ENCODE data around the gene AP5Z1. TPM values are rescaled to one million over a fixed set of nuclear protein-coding genes. Genes with fewer than 3 reads are reported as not detected.

Gene AP5Z1
- total RNA-seq, 2 donors from 2014 or later: 31.0 to 34.7 TPM

DNA sequence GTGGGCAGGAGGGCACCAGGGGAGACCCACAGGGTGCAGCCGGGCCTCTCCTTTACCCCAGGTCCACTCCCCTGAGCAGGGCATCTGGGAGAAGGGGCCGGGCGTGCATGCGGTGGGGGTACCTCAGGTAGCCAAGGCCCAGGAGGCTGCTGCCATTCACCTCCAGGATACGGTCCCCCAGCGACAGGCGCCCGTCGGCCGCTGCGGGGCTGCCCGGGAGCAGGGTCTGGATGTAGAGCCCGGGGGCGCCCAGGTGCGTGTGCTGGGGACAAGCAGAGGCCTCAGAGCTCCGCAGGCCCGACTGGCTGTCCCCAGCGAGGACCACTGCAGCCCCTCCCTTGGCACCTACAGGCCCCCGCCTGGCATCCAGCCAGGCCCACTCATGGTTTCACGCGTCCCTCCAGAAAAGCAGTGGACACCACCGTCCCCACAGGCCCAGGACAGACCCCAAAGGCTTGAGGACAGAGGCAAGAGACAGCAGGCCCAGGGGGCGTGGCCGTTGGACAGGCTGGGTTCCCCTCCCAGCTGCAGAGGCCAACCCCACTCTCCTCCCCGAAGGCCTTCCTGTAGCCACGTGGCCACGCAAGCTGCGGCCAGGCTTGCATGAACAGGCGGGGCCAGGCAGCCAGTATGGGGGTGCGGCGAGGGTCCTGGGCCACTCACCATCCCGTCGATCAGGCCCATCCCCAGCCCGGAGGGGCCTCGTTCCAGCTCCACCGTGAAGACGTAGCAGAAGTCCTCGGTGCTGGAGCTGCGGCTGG lies 24.3 kb downstream of the AP5Z1 start:
- no peaks in the 10 kb centered on the region for H3K27me3 ChIP-seq (ENCODE audit: control insufficient read depth, insufficient read depth, low read length, poor library complexity, severe bottlenecking)
- no peak for TF ChIP-seq CTCF (conservative IDR thresholded peaks at IDR 0.05)
- no peak overlapping the region for H3K27ac ChIP-seq (ENCODE audit: low read depth, low read length)
- H3K9me3 ChIP-seq (ENCODE audit: control insufficient read depth, low read length): peaks cover 2% of the 10 kb centered on the region
- no peak overlapping the region for H3K9ac ChIP-seq (ENCODE audit: extremely low read depth, low read length, poor library complexity, severe bottlenecking)
- no peaks in the 10 kb centered on the region for H3K36me3 ChIP-seq (ENCODE audit: control insufficient read depth, insufficient read depth, low read length)
- Mint-ChIP-seq H3K36me3 (ENCODE audit: low read depth) (peaks cover 28% of the 10 kb centered on the region), H3K4me1 (peaks cover 2% of the 10 kb centered on the region), H3K27ac (no peak overlapping the region), H3K4me3 (no peak overlapping the region), H3K27me3 (ENCODE audit: insufficient read depth) (no peaks in the 10 kb centered on the region), H3K9me3 (peaks cover 2% of the 10 kb centered on the region)
- no peak for DNase-seq
- no peaks in the 10 kb centered on the region for H3K4me1 ChIP-seq (ENCODE audit: control insufficient read depth, insufficient read depth, low read length)
- 91 to 98% methylated on average over 9 to 39 of the region's 39 CpGs for WGBS, 2 experiments (ENCODE audit: insufficient coverage in 1 of 2, insufficient read length in 1 of 2)
- no peak overlapping the region for H3K4me3 ChIP-seq (ENCODE audit: low read length)

GRCh38 chr7:4800487-4800886 lies 25.1 kb downstream of the AP5Z1 start:
- no peaks in the 10 kb centered on the region for H3K9me3 Mint-ChIP-seq
- no peak overlapping the region for H3K27ac Mint-ChIP-seq
- no peaks in the 10 kb centered on the region for H3K9me3 ChIP-seq (ENCODE audit: control insufficient read depth, low read length)
- no peak overlapping the region for H3K4me3 ChIP-seq (ENCODE audit: low read length)
- TF ChIP-seq CTCF (conservative IDR thresholded peaks at IDR 0.05): no peak
- H3K4me1 Mint-ChIP-seq: peaks cover 2% of the 10 kb centered on the region
- H3K27me3 Mint-ChIP-seq (ENCODE audit: insufficient read depth): no peaks in the 10 kb centered on the region
- no peak overlapping the region for H3K27ac ChIP-seq (ENCODE audit: low read depth, low read length)
- H3K36me3 ChIP-seq (ENCODE audit: control insufficient read depth, insufficient read depth, low read length): no peaks in the 10 kb centered on the region
- H3K4me1 ChIP-seq (ENCODE audit: control insufficient read depth, insufficient read depth, low read length): no peaks in the 10 kb centered on the region
- H3K9ac ChIP-seq (ENCODE audit: extremely low read depth, low read length, poor library complexity, severe bottlenecking): no peak overlapping the region
- no peak for DNase-seq
- no peak overlapping the region for H3K4me3 Mint-ChIP-seq
- no peaks in the 10 kb centered on the region for H3K27me3 ChIP-seq (ENCODE audit: control insufficient read depth, insufficient read depth, low read length, poor library complexity, severe bottlenecking)
- H3K36me3 Mint-ChIP-seq (ENCODE audit: low read depth): peaks cover 24% of the 10 kb centered on the region
- WGBS, 2 experiments (ENCODE audit: insufficient coverage in 1 of 2, insufficient read length in 1 of 2): 92 to 100% methylated on average over 2 to 10 of the region's 10 CpGs

DNA sequence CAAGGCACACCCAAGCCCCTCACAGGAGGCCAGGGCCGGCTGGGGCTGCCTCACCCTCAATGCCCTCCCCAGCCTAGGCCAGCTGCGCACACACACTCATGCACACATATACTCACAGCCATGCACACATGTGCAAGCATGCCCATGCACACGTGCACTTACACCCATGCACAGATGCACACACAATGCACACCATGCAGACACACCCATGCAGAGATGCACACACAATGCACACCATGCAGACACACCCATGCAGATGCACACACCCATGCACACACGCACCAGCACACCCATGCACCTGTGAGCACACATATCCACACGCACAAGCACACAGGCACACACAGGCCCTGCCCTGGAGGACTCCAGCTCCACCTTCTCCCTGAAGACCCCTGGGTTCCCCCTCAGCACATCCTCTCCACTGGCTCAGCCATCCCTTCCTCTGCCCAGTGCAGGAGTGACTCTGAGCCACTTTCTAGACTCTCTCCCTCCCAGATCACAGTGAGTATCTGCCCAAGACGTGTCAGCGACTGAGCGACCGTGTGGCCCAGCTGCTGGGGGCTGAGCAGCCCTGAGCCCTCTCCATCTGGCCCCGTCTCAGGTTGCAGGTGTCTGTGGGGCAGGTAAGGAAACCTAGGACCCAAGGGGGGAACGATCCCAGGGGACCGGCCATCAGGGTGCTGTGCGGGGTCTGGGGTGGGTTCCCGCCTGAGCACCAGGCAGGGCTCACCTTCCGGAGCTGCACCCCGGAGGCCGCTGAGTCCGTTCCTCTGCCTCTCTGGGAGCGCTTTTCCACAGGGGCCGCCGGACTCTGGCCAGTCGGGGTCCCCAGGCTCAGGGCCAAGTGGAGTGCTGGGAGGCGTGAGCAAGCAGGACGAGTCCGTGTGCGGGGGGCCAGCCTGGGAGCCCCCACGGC lies 25.8 kb downstream of the AP5Z1 start:
- Mint-ChIP-seq H3K4me1 (peaks cover 2% of the 10 kb centered on the region), H3K27me3 (ENCODE audit: insufficient read depth) (no peaks in the 10 kb centered on the region), H3K27ac (peak overlapping the region; percentile 79), H3K36me3 (ENCODE audit: low read depth) (peaks cover 23% of the 10 kb centered on the region), H3K9me3 (no peaks in the 10 kb centered on the region), H3K4me3 (no peak overlapping the region)
- H3K27me3 ChIP-seq (ENCODE audit: control insufficient read depth, insufficient read depth, low read length, poor library complexity, severe bottlenecking): no peaks in the 10 kb centered on the region
- DNase-seq: no peak
- H3K9ac ChIP-seq (ENCODE audit: extremely low read depth, low read length, poor library complexity, severe bottlenecking): no peak overlapping the region
- no peak overlapping the region for H3K27ac ChIP-seq (ENCODE audit: low read depth, low read length)
- H3K36me3 ChIP-seq (ENCODE audit: control insufficient read depth, insufficient read depth, low read length): no peaks in the 10 kb centered on the region
- no peak overlapping the region for H3K4me3 ChIP-seq (ENCODE audit: low read length)
- no peaks in the 10 kb centered on the region for H3K9me3 ChIP-seq (ENCODE audit: control insufficient read depth, low read length)
- TF ChIP-seq CTCF (conservative IDR thresholded peaks at IDR 0.05): no peak
- WGBS, 2 experiments (ENCODE audit: insufficient coverage in 1 of 2, insufficient read length in 1 of 2): 91 to 99% methylated on average over 11 to 27 of the region's 27 CpGs
- H3K4me1 ChIP-seq (ENCODE audit: control insufficient read depth, insufficient read depth, low read length): no peaks in the 10 kb centered on the region
